Thymus (tissue), 11 donors: ENCODE results near the gene SREBF1. TPM values are rescaled to one million over a fixed set of nuclear protein-coding genes. Genes with fewer than 3 reads are reported as not detected.
"Not testable (repeated sequence)": the region's sequence is repeated elsewhere in the genome, so short reads cannot be mapped to it uniquely, and the experiment has no call there.

Source experiments
- DNase-seq, 9 donors: peaks; one replicate each; pipeline ENCODE4 v3.0.0-alpha.2; 2013; ENCODE audit warnings: low spot score in 9 of 9, low read depth in 6 of 9, missing footprints in 1 of 9
- H3K27ac ChIP-seq, 2 donors: one replicate each; pipeline ENCODE4 v1.5.1; 2013; ENCODE audit warnings: control low read depth in 1 of 2, low read depth in 1 of 2, low read length in 1 of 2, mild to moderate bottlenecking in 1 of 2, moderate library complexity in 1 of 2
- H3K27me3 ChIP-seq, 2 donors: one replicate each; pipeline ENCODE4 v1.5.1; 2013; ENCODE audit warnings: low read length in 1 of 2; ENCODE audit not compliant: control insufficient read depth in 2 of 2, insufficient read depth in 1 of 2
- H3K36me3 ChIP-seq, 2 donors: one replicate each; pipeline ENCODE4 v1.5.1; 2013; ENCODE audit warnings: low read length in 1 of 2, mild to moderate bottlenecking in 1 of 2, moderate library complexity in 1 of 2; ENCODE audit not compliant: control insufficient read depth in 2 of 2, insufficient read depth in 2 of 2
- H3K4me1 ChIP-seq, 2 donors: one replicate each; pipeline ENCODE4 v1.5.1; 2013; ENCODE audit warnings: low read length in 2 of 2; ENCODE audit not compliant: control insufficient read depth in 2 of 2, insufficient read depth in 2 of 2
- H3K4me3 ChIP-seq, 2 donors: one replicate each; pipeline ENCODE4 v1.5.1; 2013; ENCODE audit warnings: low read length in 2 of 2, control low read depth in 1 of 2, mild to moderate bottlenecking in 1 of 2
- H3K9me3 ChIP-seq, 2 donors: one replicate each; pipeline ENCODE4 v1.5.1; 2013; ENCODE audit warnings: low read length in 1 of 2, mild to moderate bottlenecking in 1 of 2; ENCODE audit not compliant: control insufficient read depth in 2 of 2, insufficient read depth in 1 of 2
- WGBS: extraction: QIAGEN DNeasy Blood & Tissue Kit; methylation state at CpG from one replicate; pipeline ENCODE4 v1.1.7; 2013; 5-methylcytosine and 5-hydroxymethylcytosine counted together
- polyA plus RNA-seq: library from polyadenylated mRNA; stranded (reverse); fragments of 200-250 nt; gene quantifications from one replicate; pipeline ENCODE4 v1.2.3, GENCODE V29; 2013
- total RNA-seq: library from RNA; stranded (reverse); fragments of 120-200 nt; gene quantifications from one replicate; pipeline ENCODE4 v1.2.4, GENCODE V29; 2013
- donor health status: healthy.

Gene SREBF1
- total and polyA plus RNA-seq, 2 donors, result 18.1 to 53.3 TPM

GRCh38 chr17:17812211-17813054, 24.4 kb downstream of the SREBF1 start:
- peaks cover 0 to 6% of the 10 kb centered on the region in 2 donors for H3K9me3 ChIP-seq
- peaks cover 70 to 85% of the 10 kb centered on the region in 2 donors for H3K36me3 ChIP-seq
- peak in 4 of 9 donors; percentile 31 to 58 (median 44) for DNase-seq
- no peak overlapping the region for H3K4me3 ChIP-seq
- peaks cover 0 to 17% of the 10 kb centered on the region in 2 donors for H3K4me1 ChIP-seq
- peak overlapping the region in 1 of 2 donors; percentile 10 for H3K27ac ChIP-seq
- 76% methylated on average over 59 of the region's 59 CpGs for WGBS
- no peaks in the 10 kb centered on the region for H3K27me3 ChIP-seq

- Histone ChIP-seq H3K27me3 (no peaks in the 10 kb centered on the region), H3K36me3 (peaks cover 62 to 83% of the 10 kb centered on the region in 2 donors), H3K4me1 (peaks cover 0 to 17% of the 10 kb centered on the region in 2 donors), H3K4me3 (no peak overlapping the region), H3K27ac (peak overlapping the region in 1 of 2 donors; percentile 10), H3K9me3 (peaks cover 0 to 6% of the 10 kb centered on the region in 2 donors)
- 90% methylated on average over 15 of the region's 15 CpGs for WGBS
- DNase-seq, result no peak
Observed at GRCh38 chr17:17811381-17812210, 25.2 kb downstream of the SREBF1 start.

DNA sequence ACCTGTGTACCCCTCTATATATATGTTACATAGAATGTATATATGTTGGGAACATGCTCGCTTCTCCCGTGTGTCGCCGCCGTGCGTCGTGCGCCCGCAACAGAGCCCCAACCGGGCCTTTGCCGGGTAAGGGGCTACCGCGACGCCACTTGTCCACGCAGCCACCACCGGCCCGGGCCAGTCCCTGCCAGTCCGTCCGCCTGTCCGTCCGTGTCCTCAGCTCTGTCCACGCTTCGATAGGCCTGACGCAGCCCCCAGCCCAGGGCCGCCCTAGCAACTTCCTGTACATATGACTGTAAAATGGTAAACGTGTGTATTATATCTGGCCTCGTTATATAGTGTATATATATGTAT, 25.9 kb downstream of the SREBF1 start:
- Histone ChIP-seq H3K27ac (no peak overlapping the region), H3K9me3 (peaks cover 0 to 6% of the 10 kb centered on the region in 2 donors), H3K4me1 (peaks cover 0 to 17% of the 10 kb centered on the region in 2 donors), H3K27me3 (no peaks in the 10 kb centered on the region), H3K4me3 (no peak overlapping the region), H3K36me3 (peaks cover 61 to 82% of the 10 kb centered on the region in 2 donors)
- WGBS, result 96% methylated on average over 27 of the region's 27 CpGs
- no peak for DNase-seq

DNA sequence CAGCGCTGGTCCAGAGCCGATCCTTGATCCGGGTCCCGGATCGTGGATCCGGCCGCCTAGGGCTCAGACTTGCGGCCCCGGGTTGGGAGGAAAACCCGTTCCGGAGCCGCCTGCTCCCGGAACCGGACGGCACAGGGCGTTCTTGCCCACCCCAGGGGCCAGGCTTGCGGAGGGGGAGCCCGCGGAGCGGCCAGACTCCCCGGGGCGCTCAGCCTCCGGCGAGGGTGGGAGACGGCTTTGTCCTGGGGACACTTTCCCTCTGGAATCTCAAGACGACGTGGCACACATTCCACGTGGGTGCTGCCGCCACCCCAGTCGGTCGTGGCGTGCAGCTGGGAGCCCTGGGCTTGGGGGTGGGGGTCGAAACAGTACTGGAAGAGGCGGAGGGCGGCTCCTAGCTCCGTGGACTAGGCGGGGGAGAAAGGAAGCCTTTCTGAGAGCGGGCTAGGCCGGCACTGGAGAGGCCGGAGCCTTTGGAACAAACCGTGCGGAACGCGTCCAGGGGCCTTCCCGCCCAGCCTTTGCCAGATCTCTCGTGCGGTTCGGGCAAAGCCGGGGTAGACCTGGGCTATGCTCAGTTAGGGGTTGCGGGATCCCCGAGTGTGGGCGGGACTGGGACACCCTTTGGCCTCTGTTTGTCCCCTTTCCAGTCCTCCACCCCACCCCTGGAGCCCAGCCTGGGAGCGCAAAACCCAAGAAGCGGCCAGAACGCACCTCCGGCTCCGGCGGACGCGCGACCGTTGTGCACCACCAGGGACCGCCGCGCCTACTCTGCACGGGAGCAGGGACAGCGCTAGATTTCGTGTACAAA, 26.5 kb downstream of the SREBF1 start:
- 93% methylated on average over 68 of the region's 68 CpGs for WGBS
- Histone ChIP-seq H3K36me3 (peaks cover 61 to 82% of the 10 kb centered on the region in 2 donors), H3K4me1 (peaks cover 0 to 17% of the 10 kb centered on the region in 2 donors), H3K27me3 (no peaks in the 10 kb centered on the region), H3K9me3 (peaks cover 0 to 6% of the 10 kb centered on the region in 2 donors), H3K4me3 (no peak overlapping the region), H3K27ac (peak overlapping the region in 1 of 2 donors; percentile 37)
- no peak for DNase-seq

DNA sequence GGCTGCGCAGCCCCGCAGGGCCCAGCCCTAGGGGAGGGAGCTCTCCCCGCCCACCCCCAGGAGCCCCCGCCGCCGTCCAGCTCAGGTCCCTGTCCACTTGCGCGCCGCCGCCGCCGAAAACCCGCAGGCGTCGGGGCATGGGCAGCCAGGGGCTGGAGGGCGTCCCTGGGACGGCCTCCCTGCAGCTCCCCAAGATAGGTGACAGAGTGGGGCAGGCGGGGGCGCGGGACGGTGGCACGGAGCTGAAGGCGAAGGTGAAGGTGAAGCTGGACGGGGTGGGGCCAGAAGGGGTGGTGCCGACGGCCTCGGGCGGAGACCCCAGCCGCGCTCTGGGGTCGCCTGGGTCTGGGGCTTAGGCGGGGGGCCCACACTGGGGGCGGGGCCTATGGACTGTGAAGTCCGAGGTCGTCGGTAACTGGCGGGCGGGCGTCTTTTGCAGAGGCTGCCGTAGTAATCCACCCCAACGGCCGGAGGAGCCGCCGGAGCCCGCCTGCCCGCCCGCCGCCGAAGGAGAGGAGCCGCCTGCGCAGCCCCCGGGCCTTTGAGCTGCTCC, 27.2 kb downstream of the SREBF1 start:
- 96% methylated on average over 52 of the region's 52 CpGs for WGBS
- H3K4me1 ChIP-seq, result peaks cover 0 to 17% of the 10 kb centered on the region in 2 donors
- no peak for DNase-seq
- peaks cover 0 to 6% of the 10 kb centered on the region in 2 donors for H3K9me3 ChIP-seq
- H3K36me3 ChIP-seq, result peaks cover 57 to 79% of the 10 kb centered on the region in 2 donors
- H3K27me3 ChIP-seq, result no peaks in the 10 kb centered on the region
- H3K27ac ChIP-seq, result no peak overlapping the region
- no peak overlapping the region for H3K4me3 ChIP-seq

DNA sequence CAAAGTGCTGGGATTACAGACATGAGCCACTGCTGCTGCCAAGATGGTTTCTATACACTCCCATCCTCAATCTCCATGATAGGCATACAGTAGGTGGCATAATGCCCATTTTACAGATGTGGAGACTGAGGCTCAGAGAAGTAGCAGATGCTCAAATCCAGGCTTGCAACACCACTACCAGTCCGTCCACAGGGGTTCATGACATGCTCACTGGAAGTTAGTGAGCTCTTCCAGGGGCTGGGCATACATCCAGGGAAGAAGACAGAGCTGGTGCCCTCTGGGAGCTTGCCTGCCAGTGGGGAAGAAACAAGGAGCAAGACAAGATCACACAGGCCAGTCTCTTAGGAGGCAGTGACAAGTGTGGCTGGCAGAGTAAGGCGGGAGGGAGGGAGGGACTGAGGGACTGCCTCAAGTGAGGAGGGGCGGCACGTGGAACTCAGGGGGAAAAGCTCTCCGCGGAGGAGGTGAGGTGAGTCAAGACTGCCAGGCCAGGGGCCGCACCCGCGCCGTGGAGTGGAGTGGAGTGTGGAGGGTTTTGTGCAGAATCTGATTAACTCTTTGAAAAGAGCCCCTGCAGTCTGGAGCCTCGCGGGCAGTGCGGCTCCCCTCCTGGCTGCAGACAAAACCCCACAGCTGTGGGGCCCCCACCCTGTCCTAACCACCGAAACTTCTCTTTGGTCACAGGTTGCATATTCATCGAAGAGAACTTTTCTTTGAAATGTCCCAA, 27.9 kb downstream of the SREBF1 start:
- Histone ChIP-seq H3K36me3 (peaks cover 56 to 77% of the 10 kb centered on the region in 2 donors), H3K4me1 (peaks cover 0 to 17% of the 10 kb centered on the region in 2 donors), H3K27me3 (no peaks in the 10 kb centered on the region), H3K9me3 (peaks cover 0 to 6% of the 10 kb centered on the region in 2 donors), H3K4me3 (no peak overlapping the region), H3K27ac (peak overlapping the region in 1 of 2 donors; percentile 8)
- 83% methylated on average over 15 of the region's 15 CpGs for WGBS
- DNase-seq, result no peak

DNA sequence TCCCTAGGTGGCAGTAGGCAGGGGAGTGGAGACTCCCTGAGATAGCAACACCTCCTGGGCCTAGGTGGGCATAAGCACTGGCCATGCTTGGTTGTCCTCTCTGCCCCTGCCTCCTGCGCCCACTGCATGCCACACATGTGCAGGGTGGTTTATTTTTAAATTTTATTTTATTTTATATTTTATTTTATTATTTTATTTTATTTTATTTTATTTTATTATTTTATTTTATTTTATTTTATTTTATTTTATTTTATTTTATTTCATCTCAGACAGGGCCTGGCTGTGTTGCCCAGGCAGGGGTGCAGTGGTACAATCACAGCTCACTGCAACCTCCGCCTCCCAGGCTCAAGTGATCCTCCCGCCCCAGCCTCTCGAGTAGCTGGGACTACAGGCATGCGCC, 28.6 kb downstream of the SREBF1 start:
- Histone ChIP-seq H3K4me1 (peaks cover 0 to 17% of the 10 kb centered on the region in 2 donors), H3K9me3 (peaks cover 0 to 11% of the 10 kb centered on the region in 2 donors), H3K36me3 (peaks cover 54 to 75% of the 10 kb centered on the region in 2 donors)
- H3K27ac ChIP-seq, H3K4me3 ChIP-seq, H3K27me3 ChIP-seq, DNase-seq: not testable (repeated sequence)
- whole genome bisulfite sequencing, result 98% methylated on average over 5 of the region's 5 CpGs

- H3K4me3 ChIP-seq, result no peak overlapping the region
- 99% methylated on average over 5 of the region's 5 CpGs for WGBS
- peaks cover 47 to 68% of the 10 kb centered on the region in 2 donors for H3K36me3 ChIP-seq
- H3K9me3 ChIP-seq, result peaks cover 0 to 11% of the 10 kb centered on the region in 2 donors
- DNase-seq, result no peak
- peaks cover 0 to 16% of the 10 kb centered on the region in 2 donors for H3K4me1 ChIP-seq
- no peaks in the 10 kb centered on the region for H3K27me3 ChIP-seq
- no peak overlapping the region for H3K27ac ChIP-seq
Observed at GRCh38 chr17:17807440-17807839, 29.3 kb downstream of the SREBF1 start.
